ENCODE measurements around the gene CAPS2. TPM values are rescaled to one million over a fixed set of nuclear protein-coding genes. Genes with fewer than 3 reads are reported as not detected.
A peak's percentile ranks its signal among the peaks of the same experiment; 100 is the strongest.

CAPS2 gene
- total RNA-seq, 1 experiment from 2014 or later: 4.2 TPM

- TF ChIP-seq ZMAT4 (CRISPR knock-in tag; IDR thresholded peaks at IDR 0.05) (no peak), PRDM15 (CRISPR knock-in tag; IDR thresholded peaks at IDR 0.05) (peak; percentile 64), USF2 (CRISPR knock-in tag; IDR thresholded peaks at IDR 0.05) (0 out of 2 replicates have a peak, but pooled peaks have one; percentile 14), GTF2I (CRISPR knock-in tag; conservative IDR thresholded peaks at IDR 0.05) (no peak), ZNF138 (CRISPR knock-in tag; conservative IDR thresholded peaks at IDR 0.05) (0 out of 2 replicates have a peak, but pooled peaks have one; percentile 35), ZNF219 (CRISPR knock-in tag; IDR thresholded peaks at IDR 0.05; ENCODE audit: borderline replicate concordance) (no peak), JUN (CRISPR knock-in tag; IDR thresholded peaks at IDR 0.05) (no peak), TEAD1 (CRISPR knock-in tag; IDR thresholded peaks at IDR 0.05) (peak; percentile 100), TEAD4 (CRISPR knock-in tag; IDR thresholded peaks at IDR 0.05) (peak; percentile 97), EMX1 (CRISPR knock-in tag; IDR thresholded peaks at IDR 0.05) (no peak), ATF2 (CRISPR knock-in tag; IDR thresholded peaks at IDR 0.05; ENCODE audit: borderline replicate concordance, low read depth) (no peak), SP1 (CRISPR knock-in tag; conservative IDR thresholded peaks at IDR 0.05) (0 out of 2 replicates have a peak, but pooled peaks have one; percentile 46), IRF2 (CRISPR knock-in tag; IDR thresholded peaks at IDR 0.05; ENCODE audit: borderline replicate concordance, low read depth) (no peak), IRF1 (CRISPR knock-in tag; IDR thresholded peaks at IDR 0.05) (no peak), STAT6 (CRISPR knock-in tag; conservative IDR thresholded peaks at IDR 0.05; ENCODE audit: low read depth) (no peak), PRRX2 (CRISPR knock-in tag; IDR thresholded peaks at IDR 0.05) (0 out of 2 replicates have a peak, but pooled peaks have one; percentile 43), ZNF232 (CRISPR knock-in tag; IDR thresholded peaks at IDR 0.05) (no peak), NFYB (CRISPR knock-in tag; conservative IDR thresholded peaks at IDR 0.05; ENCODE audit: low read depth) (no peak), MYBL2 (CRISPR knock-in tag; IDR thresholded peaks at IDR 0.05) (0 out of 2 replicates have a peak, but pooled peaks have one; percentile 43)
- TF ChIP-seq, protein P1, sequence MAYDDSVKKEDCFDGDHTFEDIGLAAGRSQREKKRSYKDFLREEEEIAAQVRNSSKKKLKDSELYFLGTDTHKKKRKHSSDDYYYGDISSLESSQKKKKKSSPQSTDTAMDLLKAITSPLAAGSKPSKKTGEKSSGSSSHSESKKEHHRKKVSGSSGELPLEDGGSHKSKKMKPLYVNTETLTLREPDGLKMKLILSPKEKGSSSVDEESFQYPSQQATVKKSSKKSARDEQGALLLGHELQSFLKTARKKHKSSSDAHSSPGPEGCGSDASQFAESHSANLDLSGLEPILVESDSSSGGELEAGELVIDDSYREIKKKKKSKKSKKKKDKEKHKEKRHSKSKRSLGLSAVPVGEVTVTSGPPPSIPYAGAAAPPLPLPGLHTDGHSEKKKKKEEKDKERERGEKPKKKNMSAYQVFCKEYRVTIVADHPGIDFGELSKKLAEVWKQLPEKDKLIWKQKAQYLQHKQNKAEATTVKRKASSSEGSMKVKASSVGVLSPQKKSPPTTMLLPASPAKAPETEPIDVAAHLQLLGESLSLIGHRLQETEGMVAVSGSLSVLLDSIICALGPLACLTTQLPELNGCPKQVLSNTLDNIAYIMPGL (CRISPR knock-in tag; IDR thresholded peaks at IDR 0.05): peak; percentile 27; the same call in 1 of the 2 replicates
- TF ChIP-seq, protein P2, sequence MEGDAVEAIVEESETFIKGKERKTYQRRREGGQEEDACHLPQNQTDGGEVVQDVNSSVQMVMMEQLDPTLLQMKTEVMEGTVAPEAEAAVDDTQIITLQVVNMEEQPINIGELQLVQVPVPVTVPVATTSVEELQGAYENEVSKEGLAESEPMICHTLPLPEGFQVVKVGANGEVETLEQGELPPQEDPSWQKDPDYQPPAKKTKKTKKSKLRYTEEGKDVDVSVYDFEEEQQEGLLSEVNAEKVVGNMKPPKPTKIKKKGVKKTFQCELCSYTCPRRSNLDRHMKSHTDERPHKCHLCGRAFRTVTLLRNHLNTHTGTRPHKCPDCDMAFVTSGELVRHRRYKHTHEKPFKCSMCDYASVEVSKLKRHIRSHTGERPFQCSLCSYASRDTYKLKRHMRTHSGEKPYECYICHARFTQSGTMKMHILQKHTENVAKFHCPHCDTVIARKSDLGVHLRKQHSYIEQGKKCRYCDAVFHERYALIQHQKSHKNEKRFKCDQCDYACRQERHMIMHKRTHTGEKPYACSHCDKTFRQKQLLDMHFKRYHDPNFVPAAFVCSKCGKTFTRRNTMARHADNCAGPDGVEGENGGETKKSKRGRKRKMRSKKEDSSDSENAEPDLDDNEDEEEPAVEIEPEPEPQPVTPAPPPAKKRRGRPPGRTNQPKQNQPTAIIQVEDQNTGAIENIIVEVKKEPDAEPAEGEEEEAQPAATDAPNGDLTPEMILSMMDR (IDR thresholded peaks at IDR 0.05): peak; percentile 86
- H3K9me3 Mint-ChIP-seq: peaks cover 8% of the 10 kb centered on the region
- ChIA-PET CTCF (interaction anchor here (0.6 to 1.6 kb wide), 15 partner anchors 9 to 612 kb away, joined by 3 to 16 read pairs (median 3); partner anchors contain the start of gene GLIPR1L2), POLR2A (no interaction called here)
- no peaks in the 10 kb centered on the region for H3K27me3 Mint-ChIP-seq (ENCODE audit: low read depth)
- DNase-seq (ENCODE audit: low spot score) (peak; percentile 96), ATAC-seq (peak; percentile 91)
- H3K4me3 Mint-ChIP-seq: peak within 1 kb of the TSS; percentile 81
- no peak within 1 kb of the TSS for H3K27ac Mint-ChIP-seq
- H3K4me1 Mint-ChIP-seq: peaks cover 9% of the 10 kb centered on the region
- H3K36me3 Mint-ChIP-seq: no peaks in the 10 kb centered on the region
Measured at GRCh38 chr12:75334384-75335030, 4.4 kb upstream of the CAPS2 start, which contains the start of gene GLIPR1L1. Gene GLIPR1L1 (plus strand): TSS chr12:75334670. CDS start chr12:75334729, 59 bp downstream.

All from WTC11 (cell line).